A549 (cell line): Measurements from ENCODE around the gene ELAPOR1.

Source experiments
- BHLHE40 ChIP-seq: IDR thresholded peaks from 2 replicates; pipeline ENCODE4 v1.6.1; 2012; ENCODE audit warnings: low read depth, low read length, inconsistent platforms
- CBX2 ChIP-seq: fragments of 200-600 bp; sonication (generic); IDR thresholded peaks from 2 replicates; pipeline ENCODE4 v1.6.1; 2016; ENCODE audit warnings: low read depth, mild to moderate bottlenecking, borderline replicate concordance
- EP300 ChIP-seq, 2 experiments: fragments of >200 bp; sonication (Bioruptor Twin); formaldehyde crosslinking; IDR thresholded peaks; 2 replicates in 1 of 2; 3 replicates in 1 of 2; pipeline ENCODE4 v1.6.1; 2016 to 2017
- MYC ChIP-seq: IDR thresholded peaks from 2 replicates; pipeline ENCODE4 v1.6.1; 2012; ENCODE audit warnings: mild to moderate bottlenecking, inconsistent platforms, low read length, improper control_type of control experiment, borderline replicate concordance
- NR3C1 ChIP-seq: fragments of >200 bp; sonication (Bioruptor Twin); formaldehyde crosslinking; IDR thresholded peaks from 3 replicates; pipeline ENCODE4 v1.6.1; 2017
- PHF8 ChIP-seq: fragments of 200-600 bp; sonication (generic); IDR thresholded peaks from 2 replicates; pipeline ENCODE4 v1.6.1; 2016; ENCODE audit warnings: low read depth, mild to moderate bottlenecking, antibody characterized with exemption, moderate library complexity, borderline replicate concordance
- POLR2A ChIP-seq: IDR thresholded peaks from 2 replicates; pipeline ENCODE4 v1.6.1; 2012; ENCODE audit warnings: mild to moderate bottlenecking, low read length
- POLR2AphosphoS2 ChIP-seq: conservative IDR thresholded peaks from 2 replicates; pipeline ENCODE4 v1.6.1; 2012; ENCODE audit warnings: low read length, improper control_type of control experiment, inconsistent platforms
- RAD21 ChIP-seq, 2 experiments: fragments of >200 bp in 1 of 2; sonication (Bioruptor Twin) in 1 of 2; formaldehyde crosslinking in 1 of 2; IDR thresholded peaks in 1 of 2; conservative IDR thresholded peaks in 1 of 2; 2 replicates in 1 of 2; 3 replicates in 1 of 2; pipeline ENCODE4 v1.6.1; 2012 to 2018; ENCODE audit warnings: inconsistent platforms in 1 of 2
- REST ChIP-seq: fragments of 200-600 bp; sonication (generic); IDR thresholded peaks from 2 replicates; pipeline ENCODE4 v1.6.1; 2016; ENCODE audit warnings: antibody characterized with exemption, mild to moderate bottlenecking, moderate library complexity
- ZC3H11A ChIP-seq: fragments of 450-650 bp; IDR thresholded peaks from 2 replicates; pipeline ENCODE4 v1.6.1; 2014; ENCODE audit warnings: antibody characterized with exemption, mild to moderate bottlenecking
- TF ChIP-seq, protein P1 (sequence below): fragments of 250-450 bp; sonication (Bioruptor Pico); IDR thresholded peaks from 2 replicates; pipeline ENCODE4 v1.5.0; 2021; ENCODE audit warnings: mild to moderate bottlenecking, moderate library complexity, borderline replicate concordance
- TF ChIP-seq, protein P2 (sequence below): fragments of >200 bp; sonication (Bioruptor Twin); formaldehyde crosslinking; IDR thresholded peaks from 3 replicates; pipeline ENCODE4 v1.5.1; 2016

GRCh38 chr1:109094377-109094803, 19.5 kb upstream of the ELAPOR1 start:
- TF ChIP-seq, protein P1, sequence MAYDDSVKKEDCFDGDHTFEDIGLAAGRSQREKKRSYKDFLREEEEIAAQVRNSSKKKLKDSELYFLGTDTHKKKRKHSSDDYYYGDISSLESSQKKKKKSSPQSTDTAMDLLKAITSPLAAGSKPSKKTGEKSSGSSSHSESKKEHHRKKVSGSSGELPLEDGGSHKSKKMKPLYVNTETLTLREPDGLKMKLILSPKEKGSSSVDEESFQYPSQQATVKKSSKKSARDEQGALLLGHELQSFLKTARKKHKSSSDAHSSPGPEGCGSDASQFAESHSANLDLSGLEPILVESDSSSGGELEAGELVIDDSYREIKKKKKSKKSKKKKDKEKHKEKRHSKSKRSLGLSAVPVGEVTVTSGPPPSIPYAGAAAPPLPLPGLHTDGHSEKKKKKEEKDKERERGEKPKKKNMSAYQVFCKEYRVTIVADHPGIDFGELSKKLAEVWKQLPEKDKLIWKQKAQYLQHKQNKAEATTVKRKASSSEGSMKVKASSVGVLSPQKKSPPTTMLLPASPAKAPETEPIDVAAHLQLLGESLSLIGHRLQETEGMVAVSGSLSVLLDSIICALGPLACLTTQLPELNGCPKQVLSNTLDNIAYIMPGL (CRISPR knock-in tag) = no peak
- TF ChIP-seq EP300 (IDR thresholded peaks at IDR 0.05) (no peak), RAD21 (conservative IDR thresholded peaks at IDR 0.05 in 1 of 2, IDR thresholded peaks at IDR 0.05 in 1 of 2) (no peak), CBX2 (no peak), BHLHE40 (no peak), PHF8 (no peak), POLR2AphosphoS2 (no peak), POLR2A (no peak), MYC (no peak), ZC3H11A (no peak), REST (no peak), NR3C1 (no peak)
- TF ChIP-seq, protein P2, sequence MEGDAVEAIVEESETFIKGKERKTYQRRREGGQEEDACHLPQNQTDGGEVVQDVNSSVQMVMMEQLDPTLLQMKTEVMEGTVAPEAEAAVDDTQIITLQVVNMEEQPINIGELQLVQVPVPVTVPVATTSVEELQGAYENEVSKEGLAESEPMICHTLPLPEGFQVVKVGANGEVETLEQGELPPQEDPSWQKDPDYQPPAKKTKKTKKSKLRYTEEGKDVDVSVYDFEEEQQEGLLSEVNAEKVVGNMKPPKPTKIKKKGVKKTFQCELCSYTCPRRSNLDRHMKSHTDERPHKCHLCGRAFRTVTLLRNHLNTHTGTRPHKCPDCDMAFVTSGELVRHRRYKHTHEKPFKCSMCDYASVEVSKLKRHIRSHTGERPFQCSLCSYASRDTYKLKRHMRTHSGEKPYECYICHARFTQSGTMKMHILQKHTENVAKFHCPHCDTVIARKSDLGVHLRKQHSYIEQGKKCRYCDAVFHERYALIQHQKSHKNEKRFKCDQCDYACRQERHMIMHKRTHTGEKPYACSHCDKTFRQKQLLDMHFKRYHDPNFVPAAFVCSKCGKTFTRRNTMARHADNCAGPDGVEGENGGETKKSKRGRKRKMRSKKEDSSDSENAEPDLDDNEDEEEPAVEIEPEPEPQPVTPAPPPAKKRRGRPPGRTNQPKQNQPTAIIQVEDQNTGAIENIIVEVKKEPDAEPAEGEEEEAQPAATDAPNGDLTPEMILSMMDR = no peak
